Neural progenitor cell (in vitro differentiated cells): ENCODE data around the gene C1QTNF2. TPM values are rescaled to one million over a fixed set of nuclear protein-coding genes. Genes with fewer than 3 reads are reported as not detected.

ENCODE experiments used
- DNase-seq: peaks from one replicate; pipeline ENCODE4 v3.0.0-alpha.2; 2016; ENCODE audit warnings: low spot score
- H2AFZ ChIP-seq: fragments of 200-600 bp; sonication (generic); replicated peaks from 2 replicates; pipeline ENCODE4 v1.6.1; 2016; ENCODE audit warnings: antibody characterized with exemption
- H3F3A ChIP-seq: fragments of 200-600 bp; sonication (generic); 2 replicates; pipeline ENCODE4 v1.6.1; 2016; ENCODE audit warnings: antibody characterized with exemption, low read depth
- H3K27ac ChIP-seq: fragments of 200-600 bp; sonication (generic); 2 replicates; pipeline ENCODE4 v1.5.1; 2016; ENCODE audit warnings: mild to moderate bottlenecking
- H3K27me3 ChIP-seq: fragments of 200-600 bp; sonication (generic); 2 replicates; pipeline ENCODE4 v1.6.1; 2016; ENCODE audit warnings: mild to moderate bottlenecking, moderate library complexity
- H3K36me3 ChIP-seq: fragments of 200-600 bp; sonication (generic); 2 replicates; pipeline ENCODE4 v1.5.1; 2016
- H3K4me1 ChIP-seq: fragments of 200-600 bp; sonication (generic); 2 replicates; pipeline ENCODE4 v1.6.1; 2016; ENCODE audit warnings: mixed run types
- H3K4me2 ChIP-seq: fragments of 200-600 bp; sonication (generic); 2 replicates; pipeline ENCODE4 v1.6.1; 2016
- H3K4me3 ChIP-seq: fragments of 200-600 bp; sonication (generic); 2 replicates; pipeline ENCODE4 v1.5.1; 2016
- H3K79me2 ChIP-seq: fragments of 200-600 bp; sonication (generic); 2 replicates; pipeline ENCODE4 v1.6.1; 2016; ENCODE audit warnings: low read depth
- H3K9ac ChIP-seq: fragments of 200-600 bp; sonication (generic); 2 replicates; pipeline ENCODE4 v1.6.1; 2016
- H3K9me3 ChIP-seq: fragments of 200-600 bp; sonication (generic); 2 replicates; pipeline ENCODE4 v1.5.1; 2016; ENCODE audit warnings: low read depth
- H4K20me1 ChIP-seq: fragments of 200-600 bp; sonication (generic); 2 replicates; pipeline ENCODE4 v1.6.1; 2016; ENCODE audit warnings: low read depth
- H3K27ac Mint-ChIP-seq: 3 replicates; pipeline ENCODE4 v1.8.0; 2021; ENCODE audit warnings: mixed read lengths
- H3K27me3 Mint-ChIP-seq: 2 replicates; pipeline ENCODE4 v1.8.0; 2022; ENCODE audit warnings: low read depth, mild to moderate bottlenecking, inconsistent platforms, moderate library complexity, mixed read lengths; ENCODE audit not compliant: insufficient read depth
- H3K36me3 Mint-ChIP-seq: 3 replicates; pipeline ENCODE4 v1.8.0; 2021; ENCODE audit warnings: mixed read lengths
- H3K4me1 Mint-ChIP-seq: 3 replicates; pipeline ENCODE4 v1.8.0; 2021; ENCODE audit warnings: mixed read lengths
- H3K4me3 Mint-ChIP-seq: 3 replicates; pipeline ENCODE4 v1.8.0; 2021; ENCODE audit warnings: mild to moderate bottlenecking, moderate library complexity, mixed read lengths
- H3K9me3 Mint-ChIP-seq: 3 replicates; pipeline ENCODE4 v1.8.0; 2020; ENCODE audit warnings: mixed read lengths
- CTCF ChIP-seq: fragments of 200-600 bp; sonication (generic); IDR thresholded peaks from 2 replicates; pipeline ENCODE4 v1.5.1; 2017; ENCODE audit warnings: antibody characterized with exemption, mild to moderate bottlenecking
- EZH2 ChIP-seq: fragments of 200-600 bp; sonication (generic); IDR thresholded peaks from 2 replicates; pipeline ENCODE4 v1.6.1; 2017; ENCODE audit warnings: antibody characterized with exemption, mild to moderate bottlenecking, moderate library complexity
- EZH2phosphoT487 ChIP-seq: fragments of 200-600 bp; sonication (generic); IDR thresholded peaks from 2 replicates; pipeline ENCODE4 v1.6.1; 2017; ENCODE audit warnings: antibody characterized with exemption
- total RNA-seq: library from RNA; depleted of rRNA; stranded (reverse); fragments of >200 nt; gene quantifications from 2 replicates; pipeline ENCODE4 v1.2.3, GENCODE V29; 2015; ENCODE audit warnings: low replicate concordance

Gene C1QTNF2
- total RNA-seq, 1 donor from 2014 or later = 0.06 TPM

DNA sequence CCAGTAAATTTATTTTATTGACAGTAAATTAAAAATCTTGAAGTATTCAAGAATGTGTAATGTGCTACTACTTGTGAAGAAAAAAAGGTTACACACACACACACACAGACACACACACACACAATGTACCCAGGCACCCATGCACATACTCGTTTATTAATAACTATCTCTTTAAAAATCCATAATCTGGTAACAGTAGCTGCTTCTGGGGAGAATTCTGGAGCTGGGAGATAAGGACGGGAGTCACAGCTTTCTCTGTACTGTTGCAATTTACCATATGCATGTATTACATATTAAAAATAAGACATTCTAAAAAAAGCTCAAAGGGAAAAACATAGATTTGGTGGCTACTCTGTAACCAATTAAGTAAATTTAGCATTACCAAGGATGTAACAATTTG is 7.9 kb upstream of the C1QTNF2 start:
- H3K4me1 Mint-ChIP-seq = no peaks in the 10 kb centered on the region
- Histone ChIP-seq H2AFZ (no peak overlapping the region), H3K27me3 (peaks cover 11% of the 10 kb centered on the region), H3K4me2 (no peak overlapping the region), H3K9me3 (no peaks in the 10 kb centered on the region), H3K27ac (no peak overlapping the region), H3K79me2 (no peaks in the 10 kb centered on the region), H3K9ac (no peak overlapping the region), H3K4me3 (no peak overlapping the region), H4K20me1 (no peaks in the 10 kb centered on the region), H3K36me3 (no peaks in the 10 kb centered on the region), H3K4me1 (no peaks in the 10 kb centered on the region), H3F3A (no peaks in the 10 kb centered on the region)
- no peaks in the 10 kb centered on the region for H3K9me3 Mint-ChIP-seq
- no peak for TF ChIP-seq EZH2phosphoT487
- TF ChIP-seq EZH2 = no peak
- TF ChIP-seq CTCF = no peak
- peaks cover 2% of the 10 kb centered on the region for H3K27me3 Mint-ChIP-seq
- no peak overlapping the region for H3K4me3 Mint-ChIP-seq
- no peak overlapping the region for H3K27ac Mint-ChIP-seq
- no peak for DNase-seq
- no peaks in the 10 kb centered on the region for H3K36me3 Mint-ChIP-seq

GRCh38 chr5:160377651-160378050 is 7.2 kb upstream of the C1QTNF2 start:
- DNase-seq = no peak
- Histone ChIP-seq H4K20me1 (no peaks in the 10 kb centered on the region), H3K27me3 (peaks cover 16% of the 10 kb centered on the region), H3F3A (no peaks in the 10 kb centered on the region), H3K79me2 (no peaks in the 10 kb centered on the region), H3K9me3 (no peaks in the 10 kb centered on the region), H3K4me3 (no peak overlapping the region), H2AFZ (no peak overlapping the region), H3K9ac (no peak overlapping the region), H3K27ac (no peak overlapping the region), H3K4me1 (no peaks in the 10 kb centered on the region), H3K4me2 (no peak overlapping the region), H3K36me3 (no peaks in the 10 kb centered on the region)
- Mint-ChIP-seq H3K27me3 (no peaks in the 10 kb centered on the region), H3K4me1 (no peaks in the 10 kb centered on the region), H3K27ac (no peak overlapping the region), H3K9me3 (no peaks in the 10 kb centered on the region), H3K4me3 (no peak overlapping the region), H3K36me3 (no peaks in the 10 kb centered on the region)
- TF ChIP-seq EZH2 = no peak
- no peak for TF ChIP-seq EZH2phosphoT487
- no peak for TF ChIP-seq CTCF

DNA sequence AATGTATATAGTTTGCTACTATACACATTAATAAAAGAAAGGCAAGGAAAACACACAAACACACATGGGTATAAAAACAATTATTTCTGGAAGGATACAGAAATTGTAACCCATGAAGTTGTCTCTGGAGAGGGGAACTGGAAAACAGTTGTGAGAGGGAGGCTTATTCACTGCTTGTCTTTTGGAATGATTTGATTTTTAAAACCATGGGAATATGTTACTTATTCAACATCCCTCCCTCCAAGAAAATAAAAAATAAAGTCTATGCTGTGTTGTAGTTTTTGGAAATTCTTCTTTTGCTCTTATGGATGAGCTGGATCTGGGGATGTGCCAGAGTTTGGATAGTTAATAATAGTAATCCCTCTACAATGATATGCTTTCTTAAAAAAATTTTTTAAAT is 6.0 kb upstream of the C1QTNF2 start:
- Histone ChIP-seq H3K9ac (no peak overlapping the region), H3F3A (no peaks in the 10 kb centered on the region), H3K4me1 (no peaks in the 10 kb centered on the region), H3K36me3 (no peaks in the 10 kb centered on the region), H4K20me1 (no peaks in the 10 kb centered on the region), H3K4me2 (no peak overlapping the region), H3K27me3 (peaks cover 28% of the 10 kb centered on the region), H2AFZ (no peak overlapping the region), H3K4me3 (no peak overlapping the region), H3K9me3 (no peaks in the 10 kb centered on the region), H3K79me2 (no peaks in the 10 kb centered on the region), H3K27ac (no peak overlapping the region)
- TF ChIP-seq EZH2phosphoT487 (no peak), EZH2 (no peak), CTCF (no peak)
- no peaks in the 10 kb centered on the region for H3K36me3 Mint-ChIP-seq
- H3K4me3 Mint-ChIP-seq = no peak overlapping the region
- no peak for DNase-seq
- H3K4me1 Mint-ChIP-seq = no peaks in the 10 kb centered on the region
- H3K27ac Mint-ChIP-seq = no peak overlapping the region
- no peaks in the 10 kb centered on the region for H3K27me3 Mint-ChIP-seq
- H3K9me3 Mint-ChIP-seq = no peaks in the 10 kb centered on the region
